ENCODE data around the gene ATP5MC2. TPM values are rescaled to one million over a fixed set of nuclear protein-coding genes. Genes with fewer than 3 reads are reported as not detected.
A peak's percentile ranks its signal among the peaks of the same experiment; 100 is the strongest.

Gene ATP5MC2
- total RNA-seq, 1 donor from 2014 or later, result 313 TPM

GRCh38 chr12:53625373-53625945 lies 50.4 kb downstream of the ATP5MC2 start:
- DNase-seq (ENCODE audit: low read depth), result no peak
- peak overlapping the region; percentile 69 for H3K4me3 ChIP-seq (ENCODE audit: low read depth, low read length)
- TF ChIP-seq CTCF (conservative IDR thresholded peaks at IDR 0.05; ENCODE audit: low read depth, low read length), result no peak

GRCh38 chr12:53624956-53625355 lies 50.9 kb downstream of the ATP5MC2 start:
- DNase-seq (ENCODE audit: low read depth), result no peak
- peak overlapping the region; percentile 69 for H3K4me3 ChIP-seq (ENCODE audit: low read depth, low read length)
- no peak for TF ChIP-seq CTCF (conservative IDR thresholded peaks at IDR 0.05; ENCODE audit: low read depth, low read length)

GRCh38 chr12:53624458-53624857 lies 51.4 kb downstream of the ATP5MC2 start:
- TF ChIP-seq CTCF (conservative IDR thresholded peaks at IDR 0.05; ENCODE audit: low read depth, low read length), result no peak
- peak overlapping the region; percentile 69 for H3K4me3 ChIP-seq (ENCODE audit: low read depth, low read length)
- no peak for DNase-seq (ENCODE audit: low read depth)

- DNase-seq (ENCODE audit: low read depth), result no peak
- H3K4me3 ChIP-seq (ENCODE audit: low read depth, low read length), result peak overlapping the region; percentile 69
- TF ChIP-seq CTCF (conservative IDR thresholded peaks at IDR 0.05; ENCODE audit: low read depth, low read length), result no peak
Observed at GRCh38 chr12:53623548-53624385, 52.1 kb downstream of the ATP5MC2 start.

- no peak for DNase-seq (ENCODE audit: low read depth)
- no peak overlapping the region for H3K4me3 ChIP-seq (ENCODE audit: low read depth, low read length)
- TF ChIP-seq CTCF (conservative IDR thresholded peaks at IDR 0.05; ENCODE audit: low read depth, low read length), result no peak
Observed at GRCh38 chr12:53622724-53623123, 53.2 kb downstream of the ATP5MC2 start.

- no peak overlapping the region for H3K4me3 ChIP-seq (ENCODE audit: low read depth, low read length)
- no peak for DNase-seq (ENCODE audit: low read depth)
Observed at GRCh38 chr12:53618275-53618674, 57.6 kb downstream of the ATP5MC2 start.

More at GRCh38 chr12:53618275-53618674, 57.6 kb downstream of the ATP5MC2 start:
- no peak for TF ChIP-seq CTCF (conservative IDR thresholded peaks at IDR 0.05; ENCODE audit: low read depth, low read length)
